Transverse colon (tissue), 3 donors: Measurements from ENCODE around the gene JAKMIP1.

Experiments
- CTCF ChIP-seq, 5 experiments: fragments of 200-600 bp in 3 of 5; fragments of 450-650 bp in 2 of 5; sonication (generic) in 3 of 5; IDR thresholded peaks; 1 replicate in 2 of 5; 2 replicates in 3 of 5; pipeline ENCODE4 v1.5.1; 2016 to 2017; ENCODE audit warnings: antibody characterized with exemption in 5 of 5, inconsistent platforms in 3 of 5, mild to moderate bottlenecking in 2 of 5, moderate library complexity in 1 of 5
- POLR2A ChIP-seq: fragments of 450-650 bp; IDR thresholded peaks from one replicate; pipeline ENCODE4 v1.6.1; 2016; ENCODE audit warnings: antibody characterized with exemption, mild to moderate bottlenecking, moderate library complexity

GRCh38 chr4:6019316-6020263, 180.8 kb downstream of the JAKMIP1 start:
- TF ChIP-seq CTCF (IDR thresholded peaks at IDR 0.05) (peak; percentile 49 to 82 (median 78)), POLR2A (no peak)
